Duodenal mucosa (tissue), 2 donors: ENCODE data around the gene NFKBIA.
"Not testable (repeated sequence)": the region's sequence is repeated elsewhere in the genome, so short reads cannot be mapped to it uniquely, and the experiment has no call there.

ENCODE experiments used
- H3K27ac ChIP-seq: one replicate; pipeline ENCODE4 v1.7.0; 2013; ENCODE audit warnings: low read depth, low read length
- H3K27me3 ChIP-seq, 2 donors: one replicate each; pipeline ENCODE4 v1.7.0; 2013; ENCODE audit warnings: low read length in 2 of 2, control low read depth in 1 of 2; ENCODE audit not compliant: insufficient read depth in 2 of 2, control insufficient read depth in 1 of 2
- H3K36me3 ChIP-seq, 2 donors: one replicate each; pipeline ENCODE4 v1.7.0; 2013; ENCODE audit warnings: low read length in 2 of 2, control low read depth in 1 of 2; ENCODE audit not compliant: insufficient read depth in 2 of 2, control insufficient read depth in 1 of 2
- H3K4me1 ChIP-seq, 2 donors: one replicate each; pipeline ENCODE4 v1.7.0; 2013; ENCODE audit warnings: low read length in 2 of 2, control low read depth in 1 of 2; ENCODE audit not compliant: insufficient read depth in 2 of 2, control insufficient read depth in 1 of 2
- H3K4me3 ChIP-seq, 2 donors: one replicate each; pipeline ENCODE4 v1.7.0; 2013; ENCODE audit warnings: low read length in 2 of 2, low read depth in 1 of 2
- H3K9ac ChIP-seq, 2 donors: one replicate each; pipeline ENCODE4 v1.7.0; 2013; ENCODE audit warnings: low read length in 2 of 2, low read depth in 1 of 2
- H3K9me3 ChIP-seq, 2 donors: one replicate each; pipeline ENCODE4 v1.7.0; 2013; ENCODE audit warnings: low read length in 2 of 2, control low read depth in 1 of 2; ENCODE audit not compliant: control insufficient read depth in 1 of 2

NFKBIA gene, protein sequence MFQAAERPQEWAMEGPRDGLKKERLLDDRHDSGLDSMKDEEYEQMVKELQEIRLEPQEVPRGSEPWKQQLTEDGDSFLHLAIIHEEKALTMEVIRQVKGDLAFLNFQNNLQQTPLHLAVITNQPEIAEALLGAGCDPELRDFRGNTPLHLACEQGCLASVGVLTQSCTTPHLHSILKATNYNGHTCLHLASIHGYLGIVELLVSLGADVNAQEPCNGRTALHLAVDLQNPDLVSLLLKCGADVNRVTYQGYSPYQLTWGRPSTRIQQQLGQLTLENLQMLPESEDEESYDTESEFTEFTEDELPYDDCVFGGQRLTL

DNA sequence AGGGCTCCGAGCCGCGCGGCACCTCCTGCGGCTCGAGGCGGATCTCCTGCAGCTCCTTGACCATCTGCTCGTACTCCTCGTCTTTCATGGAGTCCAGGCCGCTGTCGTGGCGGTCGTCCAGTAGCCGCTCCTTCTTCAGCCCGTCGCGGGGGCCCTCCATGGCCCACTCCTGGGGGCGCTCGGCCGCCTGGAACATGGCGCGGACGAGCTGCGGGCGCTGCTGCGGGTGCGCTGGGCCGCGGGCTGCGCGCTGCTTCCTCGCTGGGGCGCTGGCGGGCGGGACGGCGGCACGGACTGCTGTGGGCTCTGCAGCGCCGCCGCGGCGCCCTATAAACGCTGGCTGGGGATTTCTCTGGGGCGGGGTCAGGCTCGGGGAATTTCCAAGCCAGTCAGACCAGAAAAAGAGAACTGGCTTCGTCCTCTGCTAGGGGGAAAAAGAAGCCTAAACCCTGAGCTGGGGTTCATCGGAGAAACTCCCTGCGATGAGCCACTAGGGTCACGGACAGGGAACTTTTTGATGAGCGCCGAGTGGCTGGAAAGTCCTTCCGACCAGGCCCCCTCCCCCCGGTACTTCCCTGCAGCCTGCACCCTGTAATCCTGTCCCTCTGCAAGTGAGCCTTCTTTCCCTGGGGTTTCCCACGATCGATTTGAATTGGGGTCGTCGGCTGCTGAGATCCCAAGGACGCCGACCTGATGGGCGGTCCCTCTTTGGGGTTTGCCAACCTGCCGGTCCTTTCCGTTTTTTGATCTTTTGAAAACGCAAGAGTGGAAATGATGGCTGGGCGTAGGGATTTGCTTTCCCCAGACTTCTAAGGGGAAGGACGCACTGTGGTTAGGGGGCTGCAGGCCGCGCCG lies at the start of gene NFKBIA:
NFKBIA (minus strand) TSS at position 301 of the 855 bp plus-strand sequence; CDS start at position 196, 105 bp downstream.
- Histone ChIP-seq H3K9me3 (no peaks in the 10 kb centered on the region), H3K4me3 (peak within 1 kb of the TSS; percentile 95 to 99), H3K27ac (peak within 1 kb of the TSS; percentile 99), H3K36me3 (peaks cover 33 to 38% of the 10 kb centered on the region in 2 donors), H3K4me1 (peaks cover 47 to 56% of the 10 kb centered on the region in 2 donors), H3K9ac (peak within 1 kb of the TSS; percentile 94 to 98), H3K27me3 (no peaks in the 10 kb centered on the region)

DNA sequence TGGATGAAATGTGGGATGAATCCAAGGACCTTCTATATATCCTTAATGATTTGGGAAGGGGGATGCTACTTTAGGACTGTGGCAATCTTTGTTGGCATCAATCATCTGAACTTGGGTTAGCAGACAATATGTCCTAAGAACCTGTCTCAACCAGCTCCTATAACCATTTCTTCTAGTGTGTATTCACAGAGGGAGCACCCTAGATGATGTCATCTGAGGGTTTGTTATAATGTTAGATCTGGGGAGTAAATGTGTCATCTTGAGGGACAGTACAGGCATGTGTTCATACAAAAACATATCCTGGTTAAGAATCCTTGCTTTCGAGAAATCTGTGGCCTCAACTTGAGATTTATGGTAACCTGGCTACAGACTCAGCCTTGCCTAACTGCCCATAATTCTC lies 41.9 kb upstream of the NFKBIA start:
- no peaks in the 10 kb centered on the region for H3K9me3 ChIP-seq

DNA sequence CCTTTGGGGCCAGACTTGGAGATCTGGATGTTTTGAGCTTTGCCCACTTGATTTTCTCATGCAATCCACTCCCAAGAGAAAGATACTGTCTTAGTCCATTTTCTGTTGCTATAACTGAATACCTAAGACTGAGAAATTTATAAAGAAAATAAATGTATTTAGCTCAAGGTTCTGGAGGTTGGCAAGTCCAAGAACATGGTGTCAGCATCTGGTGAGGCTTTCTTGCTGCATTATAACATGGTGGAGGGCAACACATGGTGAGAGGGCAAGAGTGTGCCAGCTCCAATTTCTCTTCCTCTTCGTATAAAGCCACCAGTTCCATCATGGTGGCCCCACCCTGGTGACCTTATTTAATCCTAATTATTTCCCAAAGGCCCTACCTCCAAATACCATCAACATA lies 39.6 kb upstream of the NFKBIA start:
- Histone ChIP-seq H3K9me3 (no peaks in the 10 kb centered on the region), H3K27ac (no peak overlapping the region), H3K27me3 (no peaks in the 10 kb centered on the region), H3K4me3 (no peak overlapping the region), H3K9ac (no peak overlapping the region), H3K4me1 (no peaks in the 10 kb centered on the region), H3K36me3 (no peaks in the 10 kb centered on the region)

More for the DNA sequence above, 41.9 kb upstream of the NFKBIA start:
- Histone ChIP-seq H3K36me3 (no peaks in the 10 kb centered on the region), H3K4me1 (no peaks in the 10 kb centered on the region), H3K27ac (no peak overlapping the region), H3K27me3 (no peaks in the 10 kb centered on the region), H3K9ac (no peak overlapping the region), H3K4me3 (no peak overlapping the region)

GRCh38 chr14:35441160-35441559 lies 36.6 kb upstream of the NFKBIA start:
- no peak overlapping the region for H3K4me3 ChIP-seq
- H3K9me3 ChIP-seq, result no peaks in the 10 kb centered on the region

DNA sequence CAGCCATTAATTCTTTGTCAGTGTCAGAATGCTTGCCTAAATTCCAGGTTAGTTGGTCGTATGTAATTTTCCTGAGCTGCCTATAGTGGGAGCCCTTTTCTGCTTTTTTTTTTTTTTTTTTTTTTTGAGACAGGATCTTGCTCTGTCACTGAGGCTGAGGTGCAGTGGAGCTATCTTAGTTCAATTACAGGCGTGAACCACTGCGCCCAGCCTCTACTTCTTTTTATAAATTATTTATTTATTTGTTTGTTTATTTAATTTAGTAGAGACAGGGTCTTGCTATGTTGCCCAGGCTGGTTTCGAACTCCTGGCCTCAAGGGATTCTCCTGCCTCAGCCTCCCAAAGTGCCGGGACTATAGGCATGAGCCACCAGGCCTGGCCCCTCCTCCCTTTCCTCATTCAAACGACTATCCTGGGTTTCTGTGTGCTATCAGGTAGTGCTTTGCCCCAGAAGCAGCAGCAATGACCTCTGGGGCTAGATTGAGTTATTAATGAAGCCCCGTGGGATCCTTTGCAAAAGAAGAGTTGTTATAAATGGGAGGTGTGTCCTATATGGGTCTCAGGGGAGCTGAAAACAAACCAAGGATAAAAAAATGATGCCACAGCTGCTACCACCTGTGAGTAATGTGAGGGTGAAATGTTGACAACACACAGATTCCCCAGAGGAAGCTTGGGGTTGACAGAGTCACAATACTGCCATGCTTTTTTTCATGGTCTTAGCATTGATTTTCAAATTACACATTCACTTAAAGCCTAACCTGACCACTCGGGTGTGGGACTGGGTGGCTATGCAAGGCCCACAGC lies 34.6 kb upstream of the NFKBIA start:
- no peak overlapping the region for H3K27ac ChIP-seq
- H3K9me3 ChIP-seq, result no peaks in the 10 kb centered on the region
- no peak overlapping the region for H3K4me3 ChIP-seq
- H3K27me3 ChIP-seq, result no peaks in the 10 kb centered on the region
- H3K4me1 ChIP-seq, result no peaks in the 10 kb centered on the region
- H3K9ac ChIP-seq, result no peak overlapping the region
- H3K36me3 ChIP-seq, result no peaks in the 10 kb centered on the region

More at GRCh38 chr14:35441160-35441559, 36.6 kb upstream of the NFKBIA start:
- Histone ChIP-seq H3K36me3 (no peaks in the 10 kb centered on the region), H3K4me1 (no peaks in the 10 kb centered on the region), H3K27ac (no peak overlapping the region), H3K9ac (no peak overlapping the region), H3K27me3 (no peaks in the 10 kb centered on the region)

- H3K27me3 ChIP-seq, H3K9ac ChIP-seq, H3K36me3 ChIP-seq, H3K4me3 ChIP-seq, H3K9me3 ChIP-seq, H3K27ac ChIP-seq, H3K4me1 ChIP-seq: not testable (repeated sequence)
Observed at GRCh38 chr14:35438492-35438891, 33.9 kb upstream of the NFKBIA start.

GRCh38 chr14:35435177-35435576 lies 30.6 kb upstream of the NFKBIA start:
- Histone ChIP-seq H3K4me3 (no peak overlapping the region), H3K9me3 (no peaks in the 10 kb centered on the region)

DNA sequence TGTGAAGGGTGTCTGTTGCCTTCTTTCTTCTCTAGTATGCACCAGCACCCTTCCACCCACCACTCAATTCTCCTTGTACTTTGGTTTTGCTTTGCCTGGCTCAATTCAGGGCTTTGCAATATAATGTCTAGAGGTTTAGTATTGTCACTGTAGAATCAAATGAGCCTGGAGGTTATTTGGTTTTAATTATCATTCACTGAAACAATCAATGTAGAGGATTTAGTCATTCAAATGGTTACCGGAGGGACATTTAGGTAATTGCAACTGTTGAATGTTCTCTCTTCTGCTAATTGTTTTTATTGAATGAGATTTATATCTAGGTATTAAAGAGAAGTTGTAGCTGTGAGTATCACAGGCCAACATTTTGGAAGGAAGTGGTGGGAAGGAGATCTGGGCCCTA lies 29.3 kb upstream of the NFKBIA start:
- Histone ChIP-seq H3K9me3 (no peaks in the 10 kb centered on the region), H3K9ac (no peak overlapping the region), H3K36me3 (no peaks in the 10 kb centered on the region), H3K4me1 (no peaks in the 10 kb centered on the region), H3K4me3 (no peak overlapping the region), H3K27me3 (no peaks in the 10 kb centered on the region), H3K27ac (no peak overlapping the region)

More at GRCh38 chr14:35435177-35435576, 30.6 kb upstream of the NFKBIA start:
- Histone ChIP-seq H3K27ac (no peak overlapping the region), H3K36me3 (no peaks in the 10 kb centered on the region), H3K9ac (no peak overlapping the region), H3K27me3 (no peaks in the 10 kb centered on the region), H3K4me1 (no peaks in the 10 kb centered on the region)

DNA sequence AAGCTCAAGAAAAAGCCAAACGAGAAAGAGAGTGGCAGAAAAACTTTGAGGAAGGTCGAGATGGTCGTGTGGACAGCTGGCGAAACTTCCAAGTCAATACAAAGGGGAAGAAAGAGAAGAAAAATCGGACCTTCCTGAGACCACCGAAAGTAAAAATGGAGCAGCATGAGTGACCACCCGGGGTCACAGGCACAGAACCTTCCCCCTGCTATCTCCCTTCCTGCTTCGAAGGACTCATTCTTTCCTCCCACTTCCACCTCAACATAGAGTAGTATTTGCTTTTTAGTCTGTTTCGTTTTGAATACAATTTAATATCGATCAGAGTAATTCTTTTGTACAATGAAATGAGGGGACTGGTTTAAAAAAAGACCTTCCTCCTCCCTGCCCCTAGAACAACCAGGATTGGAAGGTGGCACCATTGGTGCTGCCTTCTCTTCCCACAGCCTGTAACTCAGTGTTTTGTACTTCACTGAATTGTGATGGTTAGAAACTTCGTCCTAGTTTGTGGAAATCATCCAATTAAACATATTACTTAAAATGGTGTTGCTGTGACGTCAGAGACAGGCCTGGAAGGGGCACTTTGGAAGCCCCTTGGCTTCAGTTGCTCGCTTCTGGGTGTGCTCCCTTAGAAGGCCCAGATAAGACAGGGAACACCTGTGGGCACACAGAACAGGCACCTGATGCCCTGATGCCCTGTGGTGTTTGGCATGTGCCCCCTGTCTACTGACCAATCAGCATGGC lies 26.1 kb upstream of the NFKBIA start:
- Histone ChIP-seq H3K27me3 (no peaks in the 10 kb centered on the region), H3K9ac (no peak overlapping the region), H3K9me3 (no peaks in the 10 kb centered on the region), H3K4me3 (no peak overlapping the region), H3K27ac (no peak overlapping the region), H3K36me3 (no peaks in the 10 kb centered on the region), H3K4me1 (no peaks in the 10 kb centered on the region)
